ENCODE data around the gene PHLDB2. TPM values are rescaled to one million over a fixed set of nuclear protein-coding genes. Genes with fewer than 3 reads are reported as not detected.

Gene PHLDB2
- total RNA-seq, 4 donors from 2014 or later: 63.6 to 154 (median 107) TPM

- no peaks in the 10 kb centered on the region for H3K36me3 ChIP-seq
- WGBS: 65% methylated on average over 6 of the region's 6 CpGs
- intact Hi-C loops (cut with DNase I): no loop called here
- no peaks in the 10 kb centered on the region for H3K9me3 ChIP-seq
- TF ChIP-seq CTCF (IDR thresholded peaks at IDR 0.05): no peak
- H3K27me3 ChIP-seq: no peaks in the 10 kb centered on the region
- peaks cover 14 to 45% (median 37%) of the 10 kb centered on the region in 4 donors for H3K4me1 ChIP-seq
- no peak for DNase-seq (ENCODE audit: extremely low spot score)
- no peak overlapping the region for H3K27ac ChIP-seq (replicated peaks in 1 of 4)
- no peak overlapping the region for H3K4me3 ChIP-seq
Measured at GRCh38 chr3:111857474-111857873, 1.6 kb upstream of the PHLDB2 start.

- Histone ChIP-seq H3K36me3 (no peaks in the 10 kb centered on the region), H3K4me1 (peaks cover 24 to 45% (median 39%) of the 10 kb centered on the region in 4 donors), H3K27me3 (no peaks in the 10 kb centered on the region), H3K27ac (replicated peaks in 1 of 4) (peak overlapping the region; percentile 98 to 99 (median 98)), H3K9me3 (no peaks in the 10 kb centered on the region), H3K4me3 (peak overlapping the region; percentile 83 to 96 (median 86))
- TF ChIP-seq CTCF (IDR thresholded peaks at IDR 0.05): no peak
- TF ChIP-seq POLR2A (IDR thresholded peaks at IDR 0.05; ENCODE audit: low read depth): no peak
- no peak for TF ChIP-seq POLR2AphosphoS5 (IDR thresholded peaks at IDR 0.05)
- no peak for TF ChIP-seq EP300 (IDR thresholded peaks at IDR 0.05)
- intact Hi-C loops (cut with DNase I): no loop called here
- no peak for DNase-seq (ENCODE audit: extremely low spot score)
- 36% methylated on average over 10 of the region's 10 CpGs for WGBS
Measured at GRCh38 chr3:111858642-111859041, 423 bp upstream of the PHLDB2 start.

- peaks cover 39 to 59% (median 52%) of the 10 kb centered on the region in 4 donors for H3K4me1 ChIP-seq
- H3K36me3 ChIP-seq: no peaks in the 10 kb centered on the region
- peak; percentile 94 for DNase-seq (ENCODE audit: extremely low spot score)
- intact Hi-C loops (cut with DNase I): loop anchor here (2.0 to 5.0 kb wide), 4 partner anchors 42 to 143 kb away; no protein-coding TSS in a partner anchor
- TF ChIP-seq EP300 (IDR thresholded peaks at IDR 0.05) (no peak), CTCF (IDR thresholded peaks at IDR 0.05) (peak; percentile 52 to 74 (median 68)), POLR2A (IDR thresholded peaks at IDR 0.05; ENCODE audit: low read depth) (peak; percentile 38), POLR2AphosphoS5 (IDR thresholded peaks at IDR 0.05) (peak; percentile 82 to 87)
- H3K27me3 ChIP-seq: no peaks in the 10 kb centered on the region
- peak overlapping the region; percentile 98 to 99 (median 98) for H3K27ac ChIP-seq (replicated peaks in 1 of 4)
- H3K9me3 ChIP-seq: no peaks in the 10 kb centered on the region
- WGBS: under 1% methylated on average over 23 of the region's 35 CpGs
- peak overlapping the region; percentile 83 to 96 (median 86) for H3K4me3 ChIP-seq
Measured at GRCh38 chr3:111859974-111860859, 1.2 kb downstream of the PHLDB2 start.

GRCh38 chr3:111861391-111861790, 2.3 kb downstream of the PHLDB2 start:
- intact Hi-C loops (cut with DNase I): loop anchor here (2.0 to 5.0 kb wide), 4 partner anchors 41 to 145 kb away; no protein-coding TSS in a partner anchor
- no peaks in the 10 kb centered on the region for H3K36me3 ChIP-seq
- WGBS: 34% methylated on average over 7 of the region's 7 CpGs
- peak overlapping the region; percentile 98 to 99 (median 98) for H3K27ac ChIP-seq (replicated peaks in 1 of 4)
- no peak for DNase-seq (ENCODE audit: extremely low spot score)
- H3K4me1 ChIP-seq: peaks cover 50 to 71% (median 62%) of the 10 kb centered on the region in 4 donors
- TF ChIP-seq CTCF (IDR thresholded peaks at IDR 0.05) (no peak), POLR2AphosphoS5 (IDR thresholded peaks at IDR 0.05) (no peak), EP300 (IDR thresholded peaks at IDR 0.05) (no peak), POLR2A (IDR thresholded peaks at IDR 0.05; ENCODE audit: low read depth) (no peak)
- H3K9me3 ChIP-seq: no peaks in the 10 kb centered on the region
- no peaks in the 10 kb centered on the region for H3K27me3 ChIP-seq
- peak overlapping the region; percentile 83 to 96 (median 86) for H3K4me3 ChIP-seq

Measured in esophagus muscularis mucosa (tissue), 4 donors.